GM19193 (cell line): Measurements from ENCODE around the gene EIF4G3.

Source experiments
- POLR2A ChIP-seq: IDR thresholded peaks from 4 replicates; pipeline ENCODE4 v1.6.1; 2011; ENCODE audit not compliant: insufficient read depth, insufficient read length; ENCODE audit errors: extremely low read depth

The EIF4G3 gene

DNA sequence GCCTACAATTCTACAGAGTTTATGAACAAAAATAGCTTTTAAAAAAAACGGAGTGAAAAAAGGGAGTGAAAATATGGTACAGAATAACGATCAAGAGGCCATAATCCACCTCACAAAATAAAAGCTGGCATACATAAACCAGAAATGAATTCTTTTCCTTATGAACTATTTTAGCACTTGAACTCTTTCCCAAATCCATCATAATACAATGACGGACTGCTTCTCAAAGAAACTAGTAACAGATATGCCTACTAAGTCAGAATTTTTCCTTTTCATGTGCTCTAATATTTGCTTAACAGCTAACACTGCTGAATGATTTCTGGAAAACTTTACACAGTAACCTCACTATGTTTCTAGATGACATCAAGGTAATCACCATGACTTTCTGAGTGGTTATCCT is 144.0 kb downstream of the EIF4G3 start:
- TF ChIP-seq POLR2A, result no peak

DNA sequence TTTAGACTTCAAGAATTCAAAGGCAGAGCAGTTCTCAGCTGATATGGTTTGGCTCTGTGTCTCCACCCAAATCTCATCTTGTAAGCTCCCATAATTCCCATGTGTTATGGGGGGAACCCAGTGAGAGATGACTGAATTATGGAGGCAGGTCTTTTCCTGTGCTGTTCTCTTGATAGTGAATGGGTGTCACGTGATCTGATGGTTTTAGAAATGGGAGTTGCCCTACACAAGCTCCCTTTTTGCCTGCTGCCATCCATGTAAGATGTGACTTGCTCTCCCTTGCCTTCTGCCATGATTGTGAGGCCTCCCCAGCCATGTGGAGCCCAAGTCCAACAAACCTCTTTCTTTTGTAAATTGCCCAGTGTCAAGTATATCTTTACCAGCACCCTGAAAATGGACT is 146.5 kb downstream of the EIF4G3 start:
- no peak for TF ChIP-seq POLR2A

DNA sequence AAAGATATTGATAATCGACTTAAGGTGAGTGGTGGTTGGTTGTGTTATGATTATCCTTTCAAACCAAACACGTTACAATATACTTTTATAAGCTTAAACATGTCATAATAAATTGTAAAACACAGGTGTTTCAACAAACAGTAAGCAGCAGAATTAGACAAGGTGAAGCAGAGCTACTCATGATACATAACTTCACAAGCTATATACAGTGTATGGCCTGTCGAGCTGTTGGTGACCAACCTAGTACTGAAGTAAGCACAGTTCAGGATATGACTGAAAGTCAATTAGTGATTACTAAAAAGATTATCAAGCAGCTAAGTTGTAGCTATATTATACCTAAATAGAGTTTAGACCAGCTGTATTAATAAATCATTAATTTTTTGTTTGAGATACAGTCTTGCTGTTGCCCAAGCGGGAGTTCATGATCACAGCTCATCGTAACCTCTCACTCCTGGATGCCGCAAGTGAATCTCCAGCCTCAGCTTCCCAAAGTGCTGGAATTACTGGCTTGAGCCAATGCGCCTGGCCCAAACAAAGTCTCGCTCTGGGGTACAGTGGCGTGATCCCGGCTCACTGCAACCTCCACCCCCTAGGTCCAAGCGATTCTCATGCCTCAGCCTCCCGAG is 148.1 kb downstream of the EIF4G3 start:
- no peak for TF ChIP-seq POLR2A

DNA sequence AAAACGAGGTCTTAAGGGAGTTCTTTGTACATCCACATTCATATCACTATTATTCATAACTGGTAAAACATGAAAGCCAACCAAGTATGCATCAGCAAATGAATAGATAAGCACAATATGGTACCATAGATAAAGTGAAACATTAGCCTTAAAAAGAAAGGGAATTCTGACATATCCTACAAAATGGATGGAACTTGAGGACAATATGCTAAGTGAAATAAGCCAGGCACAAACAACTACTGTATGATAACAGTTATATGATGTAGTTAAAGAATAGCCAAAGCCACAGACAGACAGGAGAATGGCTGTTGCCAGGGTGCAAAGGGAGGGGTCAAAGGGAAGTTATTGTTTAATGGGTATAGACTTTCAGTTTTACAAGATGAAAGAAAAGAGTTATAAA is 148.9 kb downstream of the EIF4G3 start:
- no peak for TF ChIP-seq POLR2A

DNA sequence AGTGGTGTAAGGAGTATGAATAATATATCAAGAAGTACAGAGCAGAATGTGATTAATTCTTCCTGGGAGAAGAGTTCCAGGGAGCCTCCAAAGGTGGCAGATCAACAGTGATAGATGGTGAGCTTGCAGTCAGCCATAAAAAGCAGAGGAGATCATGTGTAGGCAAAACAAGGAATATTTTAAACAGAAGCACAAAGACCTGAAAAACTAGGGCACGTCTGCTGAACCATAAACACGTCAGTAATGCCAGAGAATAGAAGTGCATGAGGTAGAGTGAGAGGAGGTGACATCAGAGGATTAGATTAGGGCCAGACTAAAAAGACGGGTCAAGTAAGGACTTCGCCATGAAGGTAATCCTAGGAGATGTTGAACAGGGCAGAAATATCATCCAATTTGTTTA is 151.8 kb downstream of the EIF4G3 start:
- TF ChIP-seq POLR2A, result no peak

DNA sequence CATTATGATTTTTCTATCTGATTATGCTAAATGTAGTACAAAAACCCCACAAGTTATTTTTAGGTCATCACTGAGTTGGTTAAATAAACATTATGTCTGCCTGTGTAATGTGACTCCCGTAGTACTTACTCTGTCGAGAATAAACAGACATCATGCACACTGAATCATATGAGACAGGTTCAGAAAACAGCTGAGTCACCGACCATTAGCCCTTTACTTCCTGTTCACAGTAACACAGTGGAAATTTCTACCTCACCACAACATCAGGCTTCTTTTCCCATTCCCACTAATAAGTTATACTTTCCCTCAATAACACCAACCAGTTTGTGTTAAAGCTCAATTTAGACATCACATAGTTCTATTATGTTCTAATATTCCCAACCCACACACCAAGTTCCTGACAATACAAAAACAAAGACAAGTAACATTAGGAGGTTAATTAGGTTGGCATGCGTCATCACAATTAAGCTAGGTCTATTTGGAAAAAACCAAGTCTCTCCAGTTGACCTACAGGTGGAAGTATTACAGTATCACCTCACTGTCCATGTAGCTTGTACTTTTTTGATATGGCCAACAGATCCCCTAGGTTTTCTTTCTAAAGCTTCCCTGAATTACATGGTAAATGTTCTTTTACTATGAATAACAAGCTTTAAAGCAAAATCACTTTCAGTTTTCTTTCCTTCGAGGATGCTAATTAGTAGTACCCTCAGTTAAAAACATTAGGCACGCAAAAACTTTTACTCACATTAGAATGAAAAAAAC is 154.2 kb downstream of the EIF4G3 start:
- TF ChIP-seq POLR2A, result no peak

DNA sequence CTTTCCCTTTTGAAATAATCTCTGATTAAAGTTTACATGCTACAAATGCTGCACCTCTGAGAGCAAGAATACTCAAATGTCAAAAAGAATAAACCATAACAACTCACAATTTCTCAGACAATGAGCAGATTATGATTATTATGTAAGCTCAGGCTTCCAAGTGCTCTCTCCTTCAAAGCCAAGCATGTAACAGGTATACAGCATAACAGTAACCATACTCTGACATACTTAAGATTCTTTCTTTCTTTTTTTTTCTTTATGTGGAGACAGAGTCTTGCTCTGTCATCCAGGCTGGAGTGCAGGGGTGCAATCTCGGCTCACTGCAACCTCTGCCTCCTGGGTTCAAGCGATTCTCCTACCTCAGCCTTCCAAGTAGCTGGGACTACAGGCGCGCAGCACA is 155.4 kb downstream of the EIF4G3 start:
- no peak for TF ChIP-seq POLR2A

DNA sequence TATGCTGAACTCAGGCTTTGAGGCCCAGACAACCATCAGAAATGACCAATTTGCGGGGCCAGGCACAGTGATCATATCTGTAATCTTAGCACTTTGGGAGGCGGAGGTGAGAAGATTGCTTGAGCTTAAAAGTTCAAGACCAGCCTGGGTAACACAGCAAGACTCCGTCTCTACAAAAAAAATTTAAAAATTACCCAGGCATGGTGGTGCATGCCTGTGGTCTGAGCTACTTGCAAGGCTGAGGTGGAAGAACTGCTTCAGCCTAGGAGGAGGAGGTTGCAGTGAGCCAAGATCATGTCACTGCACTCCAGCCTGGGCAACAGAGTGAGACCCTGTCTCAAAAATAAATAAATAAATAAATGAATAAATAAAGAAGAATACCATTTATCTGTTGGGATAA is 156.5 kb downstream of the EIF4G3 start:
- TF ChIP-seq POLR2A, result no peak

DNA sequence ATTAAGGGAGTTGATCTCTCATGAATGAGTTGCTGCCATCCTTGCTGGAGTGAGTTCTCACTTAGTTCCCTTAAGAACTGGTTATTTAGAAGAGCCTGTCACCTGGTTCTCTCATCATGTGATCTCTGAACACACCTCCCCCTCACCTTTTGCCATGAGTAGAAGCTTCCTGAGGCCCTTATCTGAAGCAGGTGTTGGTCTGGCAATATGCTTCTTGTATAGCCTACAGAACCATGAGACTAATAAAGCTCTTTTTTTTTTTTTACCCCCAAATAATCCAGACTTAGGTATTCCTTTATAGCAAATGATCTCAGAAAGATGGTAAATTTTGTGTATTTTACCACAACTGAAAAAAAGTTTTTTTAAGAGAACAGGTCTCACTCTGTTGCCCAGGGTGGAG is 158.0 kb downstream of the EIF4G3 start:
- TF ChIP-seq POLR2A, result no peak

DNA sequence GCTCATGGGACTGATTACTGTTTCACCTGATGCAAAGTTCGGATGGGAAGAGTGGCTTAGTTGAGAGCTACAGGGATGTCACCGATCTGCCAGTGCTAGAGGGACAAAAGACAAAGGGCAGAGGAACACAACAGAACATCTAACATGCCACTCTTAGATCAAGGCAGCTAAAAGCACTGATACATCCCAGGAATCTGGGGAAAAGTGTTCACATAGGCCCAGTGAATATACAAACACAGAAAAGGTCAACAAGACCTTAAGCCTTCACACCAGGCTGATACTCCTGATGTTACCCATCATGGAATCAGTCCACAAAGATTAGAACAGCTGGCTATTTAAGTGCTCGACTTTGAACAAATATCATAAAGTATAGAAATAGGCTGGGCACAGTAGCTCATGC is 163.2 kb downstream of the EIF4G3 start:
- TF ChIP-seq POLR2A, result no peak

DNA sequence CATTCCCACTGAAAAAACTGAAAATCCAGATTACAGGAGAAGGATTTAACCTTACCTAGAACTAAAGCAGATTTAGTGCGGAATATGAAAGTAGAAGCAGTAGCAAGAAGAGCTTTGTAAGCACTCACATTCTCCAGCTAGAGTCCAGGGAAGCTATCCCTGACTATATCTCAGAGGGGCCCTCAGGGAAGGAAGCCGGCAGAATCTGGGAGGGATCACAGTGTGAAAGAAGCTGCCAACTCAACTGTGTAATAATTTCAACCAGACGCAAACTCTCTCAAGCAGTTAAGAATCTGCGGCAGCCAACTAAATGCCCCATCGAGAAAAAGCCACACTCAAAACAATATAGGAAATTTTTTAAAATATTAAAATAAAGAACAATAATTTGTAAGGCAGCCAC is 163.8 kb downstream of the EIF4G3 start:
- no peak for TF ChIP-seq POLR2A

DNA sequence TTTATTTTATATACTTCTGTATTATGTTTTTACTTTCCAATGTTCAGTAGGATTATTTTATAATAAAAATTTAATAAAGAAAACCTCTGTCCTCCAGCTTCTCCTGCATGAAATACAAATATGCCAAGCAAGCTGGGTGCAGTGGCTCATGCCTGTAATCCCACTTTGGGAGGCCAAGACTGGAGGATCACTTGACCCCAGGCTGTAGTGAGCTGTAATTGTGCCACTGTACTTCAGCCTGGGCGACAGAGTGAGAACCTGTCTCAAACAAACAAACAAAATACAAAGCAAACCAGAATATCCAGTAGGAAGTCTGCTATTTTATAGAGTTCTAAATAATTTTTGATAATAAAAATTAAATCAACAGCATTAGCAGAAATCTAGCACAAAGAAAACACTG is 168.8 kb downstream of the EIF4G3 start:
- no peak for TF ChIP-seq POLR2A

DNA sequence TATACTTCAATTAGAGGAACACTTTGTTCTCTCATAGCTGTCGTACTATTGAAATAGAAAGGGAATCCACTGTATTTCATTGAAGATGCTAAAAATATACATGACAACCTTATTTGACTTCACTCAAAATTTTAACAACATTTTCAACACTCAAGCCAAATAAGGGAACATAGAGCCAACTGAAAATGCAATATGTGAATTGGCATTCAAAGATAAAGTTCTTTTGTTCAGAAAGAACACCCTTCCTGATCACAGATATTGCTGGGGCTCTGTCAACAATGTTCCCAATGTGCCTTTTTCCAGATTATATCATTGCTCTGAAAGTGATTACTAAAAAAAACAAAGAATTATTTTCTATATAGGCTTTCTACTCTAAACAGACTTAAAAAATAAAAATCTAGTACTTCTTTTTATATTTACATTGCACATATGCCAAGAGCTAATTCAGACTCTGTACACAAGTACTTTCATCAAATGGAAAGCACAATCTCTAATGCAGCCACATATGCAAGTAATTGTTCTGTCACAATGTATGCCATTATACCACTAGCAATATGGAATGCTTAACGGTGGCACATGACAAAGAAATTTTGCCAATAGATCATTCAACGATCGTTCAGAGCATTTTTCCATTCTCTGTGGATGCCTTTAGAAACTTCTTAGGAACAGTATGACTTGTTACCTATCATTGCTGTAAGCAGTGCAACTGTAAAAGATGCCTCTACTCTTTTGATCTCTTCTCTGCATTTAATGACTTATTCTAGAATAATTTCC is 171.0 kb downstream of the EIF4G3 start:
- TF ChIP-seq POLR2A, result no peak

DNA sequence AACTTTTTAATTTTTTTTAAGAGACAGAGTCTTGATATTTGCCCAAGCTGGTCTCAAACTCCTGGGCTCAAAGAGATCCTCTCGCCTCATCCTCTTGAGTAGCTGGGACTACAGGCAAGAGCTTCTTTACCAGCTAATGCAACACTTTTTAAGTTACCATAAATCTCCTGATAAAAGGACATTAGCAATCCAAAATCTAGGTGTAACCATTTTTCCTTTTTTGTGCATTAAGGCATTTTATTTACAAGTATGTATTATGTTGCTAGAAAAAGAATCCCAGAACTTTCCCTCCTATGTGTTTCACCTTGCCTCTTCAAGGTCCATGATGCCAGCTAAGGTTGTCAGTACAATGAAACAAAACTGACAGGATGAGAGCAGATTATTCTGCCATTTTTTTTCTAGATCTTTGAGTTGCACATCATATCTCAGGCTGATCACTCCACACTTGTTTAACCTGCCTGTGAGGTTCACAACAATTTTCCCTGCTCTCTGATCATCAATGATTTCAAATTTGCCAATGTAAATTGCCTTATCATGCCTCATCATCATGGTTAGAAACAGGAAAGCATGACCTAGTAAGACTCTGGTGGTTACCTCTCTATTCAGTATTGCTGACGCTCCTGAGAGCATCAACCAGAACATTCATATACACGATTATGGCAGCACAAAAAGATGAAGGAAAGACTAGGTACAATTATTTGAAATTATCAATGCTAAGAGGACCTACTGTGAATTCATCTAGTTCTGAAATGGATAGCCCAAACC is 173.2 kb downstream of the EIF4G3 start:
- no peak for TF ChIP-seq POLR2A

DNA sequence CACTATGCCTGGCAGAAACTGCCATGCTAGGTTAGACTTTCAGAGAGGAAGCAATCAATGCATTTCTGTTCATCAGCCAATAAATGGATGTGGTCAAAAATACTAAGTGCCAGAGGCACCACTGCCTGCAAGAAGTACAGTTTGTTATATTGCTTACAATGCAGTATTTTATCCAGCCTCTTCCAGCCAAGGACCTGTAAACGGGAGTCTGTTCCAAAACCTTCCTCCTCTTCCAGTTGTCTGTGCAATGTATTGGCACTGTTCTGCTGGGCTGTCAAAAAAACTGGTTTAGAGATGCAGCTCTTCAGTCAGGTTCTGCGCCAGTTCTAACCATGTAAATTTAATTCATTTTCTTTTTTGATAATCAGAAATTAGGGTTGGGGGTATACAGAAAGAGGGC is 175.7 kb downstream of the EIF4G3 start:
- TF ChIP-seq POLR2A, result no peak
